HL-60 (cell line): ENCODE results near the gene IVD.

Experiments
- DNase-seq, 2 experiments: peaks; one replicate each; pipeline ENCODE4 v3.0.0-alpha.2; 2010 to 2020; ENCODE audit warnings: low read depth in 1 of 2, low spot score in 1 of 2
- H3K27ac ChIP-seq: fragments of 250-450 bp; sonication (Bioruptor Pico); replicated peaks from 2 replicates; pipeline ENCODE4 v1.5.1; 2020; ENCODE audit warnings: mild to moderate bottlenecking, moderate library complexity
- H3K27me3 ChIP-seq: fragments of 250-450 bp; sonication (Bioruptor Pico); 2 replicates; pipeline ENCODE4 v1.5.1; 2021; ENCODE audit warnings: mild to moderate bottlenecking, moderate library complexity; ENCODE audit not compliant: insufficient read depth, poor library complexity, severe bottlenecking
- H3K4me3 ChIP-seq: replicated peaks from 2 replicates; pipeline ENCODE4 v1.5.1; 2011; ENCODE audit warnings: mild to moderate bottlenecking, control low read depth, low read length; ENCODE audit not compliant: insufficient read depth
- CTCF ChIP-seq: IDR thresholded peaks from one replicate; pipeline ENCODE4 v1.5.1; 2011; ENCODE audit warnings: low read length, control low read depth, inconsistent platforms; ENCODE audit not compliant: insufficient read depth
- GABPA ChIP-seq: IDR thresholded peaks from 2 replicates; pipeline ENCODE4 v1.6.1; 2012; ENCODE audit warnings: low read depth
- POLR2AphosphoS5 ChIP-seq: IDR thresholded peaks from 2 replicates; pipeline ENCODE4 v1.6.1; 2012; ENCODE audit warnings: low read depth
- REST ChIP-seq: IDR thresholded peaks from 2 replicates; pipeline ENCODE4 v1.6.1; 2012; ENCODE audit warnings: low read depth; ENCODE audit not compliant: insufficient replicate concordance
- SPI1 ChIP-seq: IDR thresholded peaks from 2 replicates; pipeline ENCODE4 v1.6.1; 2012; ENCODE audit warnings: low read depth, mild to moderate bottlenecking, borderline replicate concordance

The IVD gene

GRCh38 chr15:40445421-40445922, 39.9 kb downstream of the IVD start:
- Histone ChIP-seq H3K27me3 (no peaks in the 10 kb centered on the region), H3K27ac (no peak overlapping the region), H3K4me3 (no peak overlapping the region)
- no peak for DNase-seq
- TF ChIP-seq SPI1 = no peak

GRCh38 chr15:40446144-40446543, 40.5 kb downstream of the IVD start:
- Histone ChIP-seq H3K4me3 (no peak overlapping the region), H3K27ac (no peak overlapping the region)
- TF ChIP-seq CTCF = no peak
- no peak for TF ChIP-seq GABPA

GRCh38 chr15:40448354-40448753, 42.8 kb downstream of the IVD start:
- no peak overlapping the region for H3K4me3 ChIP-seq
- no peak overlapping the region for H3K27ac ChIP-seq
- DNase-seq = no peak
- no peaks in the 10 kb centered on the region for H3K27me3 ChIP-seq
- no peak for TF ChIP-seq SPI1
- no peak for TF ChIP-seq GABPA
- no peak for TF ChIP-seq REST
- no peak for TF ChIP-seq CTCF
- TF ChIP-seq POLR2AphosphoS5 = no peak

More at GRCh38 chr15:40446144-40446543, 40.5 kb downstream of the IVD start:
- DNase-seq = no peak
- no peaks in the 10 kb centered on the region for H3K27me3 ChIP-seq

- TF ChIP-seq REST (no peak), CTCF (no peak), POLR2AphosphoS5 (no peak), SPI1 (no peak), GABPA (no peak)
- Histone ChIP-seq H3K4me3 (no peak overlapping the region), H3K27ac (no peak overlapping the region), H3K27me3 (no peaks in the 10 kb centered on the region)
- no peak for DNase-seq
These were observed 43.7 kb downstream of the IVD start for GRCh38 chr15:40449275-40449674.
